Measurements from ENCODE around the gene DENND1A.
"Not testable (repeated sequence)": the region's sequence is repeated elsewhere in the genome, so short reads cannot be mapped to it uniquely, and the experiment has no call there.

Gene DENND1A

DNA sequence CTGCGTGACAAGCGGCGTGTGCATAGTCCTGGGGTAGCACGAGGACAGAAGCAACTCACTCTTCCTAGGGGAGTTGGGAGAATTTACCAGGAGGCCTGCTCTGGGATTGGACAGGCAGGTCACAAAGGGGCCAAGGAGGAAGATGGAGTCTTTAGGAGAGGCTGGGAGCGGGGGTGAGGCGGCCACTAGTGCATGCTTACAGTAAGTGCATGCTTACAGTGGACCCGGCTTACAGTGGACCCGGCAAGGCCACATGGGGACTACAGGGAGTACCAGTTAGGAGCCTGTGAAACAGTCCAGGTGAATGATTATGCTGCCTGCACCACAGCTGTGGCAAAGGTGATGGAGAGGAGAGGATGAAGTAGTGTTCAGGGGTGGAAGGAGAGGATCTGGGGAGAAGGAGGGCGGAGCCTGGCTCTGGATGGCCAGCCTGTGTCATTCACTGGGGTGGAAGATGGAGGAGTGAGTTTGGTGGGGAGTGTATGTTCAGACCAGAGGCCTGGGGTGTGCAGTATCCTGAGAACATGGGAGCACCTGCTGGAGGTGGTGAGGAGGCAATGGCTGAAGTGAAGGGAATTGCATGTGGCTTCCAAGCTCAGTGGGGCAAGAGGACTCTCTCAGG, 495.2 kb downstream of the DENND1A start:
- TF ChIP-seq, protein P1, sequence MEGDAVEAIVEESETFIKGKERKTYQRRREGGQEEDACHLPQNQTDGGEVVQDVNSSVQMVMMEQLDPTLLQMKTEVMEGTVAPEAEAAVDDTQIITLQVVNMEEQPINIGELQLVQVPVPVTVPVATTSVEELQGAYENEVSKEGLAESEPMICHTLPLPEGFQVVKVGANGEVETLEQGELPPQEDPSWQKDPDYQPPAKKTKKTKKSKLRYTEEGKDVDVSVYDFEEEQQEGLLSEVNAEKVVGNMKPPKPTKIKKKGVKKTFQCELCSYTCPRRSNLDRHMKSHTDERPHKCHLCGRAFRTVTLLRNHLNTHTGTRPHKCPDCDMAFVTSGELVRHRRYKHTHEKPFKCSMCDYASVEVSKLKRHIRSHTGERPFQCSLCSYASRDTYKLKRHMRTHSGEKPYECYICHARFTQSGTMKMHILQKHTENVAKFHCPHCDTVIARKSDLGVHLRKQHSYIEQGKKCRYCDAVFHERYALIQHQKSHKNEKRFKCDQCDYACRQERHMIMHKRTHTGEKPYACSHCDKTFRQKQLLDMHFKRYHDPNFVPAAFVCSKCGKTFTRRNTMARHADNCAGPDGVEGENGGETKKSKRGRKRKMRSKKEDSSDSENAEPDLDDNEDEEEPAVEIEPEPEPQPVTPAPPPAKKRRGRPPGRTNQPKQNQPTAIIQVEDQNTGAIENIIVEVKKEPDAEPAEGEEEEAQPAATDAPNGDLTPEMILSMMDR (IDR thresholded peaks at IDR 0.05; ENCODE audit: borderline replicate concordance, control extremely low read depth, extremely low read depth, insufficient read depth, missing control alignments), result no peak
- no peak for DNase-seq (ENCODE audit: low spot score)
- in situ Hi-C loops (cut with MboI; ENCODE audit: low sequenced_read_pairs, unreplicated experiment), result no loop called here

DNA sequence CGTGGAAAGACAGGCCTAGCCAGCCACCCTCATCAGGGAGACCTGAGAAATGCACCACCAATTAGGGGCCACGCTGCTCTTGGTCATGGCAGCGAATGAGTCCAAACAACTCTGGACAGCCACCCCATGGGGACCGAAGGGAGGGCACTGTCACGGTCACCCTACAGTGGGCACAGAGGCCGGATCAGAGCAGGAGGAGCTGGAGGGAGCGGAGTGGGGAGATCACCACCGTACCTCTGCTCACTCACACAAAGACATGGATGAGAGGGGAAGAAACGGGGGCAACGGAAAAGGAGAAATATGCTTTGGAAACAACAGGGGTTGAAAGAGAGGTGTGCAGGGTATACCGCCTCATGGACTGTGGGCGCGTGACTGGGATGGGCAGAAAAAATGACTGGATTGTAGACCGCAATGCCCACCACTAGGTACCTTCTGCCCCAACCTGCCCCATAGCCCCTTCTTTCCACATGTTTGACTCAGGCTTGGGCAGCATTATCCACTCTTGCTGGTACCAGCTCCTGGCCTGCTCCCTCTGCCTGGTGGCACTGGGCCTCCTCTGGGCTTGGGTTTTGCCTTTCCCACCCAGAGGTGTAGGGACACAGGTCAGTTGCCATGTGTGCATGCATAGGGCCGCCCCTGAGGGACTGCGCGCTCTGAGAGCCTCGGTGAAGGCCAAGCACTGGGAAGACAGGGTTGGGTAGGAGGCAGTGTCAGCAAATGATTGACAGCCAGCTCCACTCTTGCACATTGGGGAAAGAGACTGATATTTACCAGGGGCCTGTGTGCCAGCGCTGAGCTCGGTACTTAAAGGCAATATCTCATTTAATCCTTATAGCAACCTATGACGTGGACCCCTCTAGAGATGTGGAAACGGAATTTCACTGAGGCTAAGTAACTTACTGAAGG, 497.3 kb downstream of the DENND1A start:
- in situ Hi-C loops (cut with MboI; ENCODE audit: low sequenced_read_pairs, unreplicated experiment), result no loop called here
- TF ChIP-seq, protein P1 (IDR thresholded peaks at IDR 0.05; ENCODE audit: borderline replicate concordance, control extremely low read depth, extremely low read depth, insufficient read depth, missing control alignments), result no peak
- no peak for DNase-seq (ENCODE audit: low spot score)

DNA sequence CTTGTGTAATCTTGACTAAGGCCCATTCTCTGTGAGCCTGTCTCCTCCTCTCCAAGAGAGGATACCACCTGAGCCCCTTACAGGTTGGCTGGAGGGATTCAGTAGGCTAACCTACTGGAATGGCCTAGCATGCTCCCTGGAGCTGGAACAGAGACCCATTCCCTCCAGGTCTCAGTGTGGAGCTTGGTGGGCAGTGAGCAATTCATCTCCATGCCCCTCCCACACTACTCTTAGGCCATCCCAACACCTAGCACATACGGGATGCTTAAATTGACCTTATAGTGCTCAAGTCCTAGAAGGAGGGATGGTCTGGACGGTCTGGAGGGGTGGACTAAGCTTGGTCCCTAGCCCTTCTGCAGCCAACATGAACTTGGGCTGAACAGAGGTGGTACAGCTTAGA, 498.3 kb downstream of the DENND1A start:
- in situ Hi-C loops (cut with MboI; ENCODE audit: low sequenced_read_pairs, unreplicated experiment), result no loop called here
- no peak for DNase-seq (ENCODE audit: low spot score)
- TF ChIP-seq, protein P1 (IDR thresholded peaks at IDR 0.05; ENCODE audit: borderline replicate concordance, control extremely low read depth, extremely low read depth, insufficient read depth, missing control alignments), result no peak

DNA sequence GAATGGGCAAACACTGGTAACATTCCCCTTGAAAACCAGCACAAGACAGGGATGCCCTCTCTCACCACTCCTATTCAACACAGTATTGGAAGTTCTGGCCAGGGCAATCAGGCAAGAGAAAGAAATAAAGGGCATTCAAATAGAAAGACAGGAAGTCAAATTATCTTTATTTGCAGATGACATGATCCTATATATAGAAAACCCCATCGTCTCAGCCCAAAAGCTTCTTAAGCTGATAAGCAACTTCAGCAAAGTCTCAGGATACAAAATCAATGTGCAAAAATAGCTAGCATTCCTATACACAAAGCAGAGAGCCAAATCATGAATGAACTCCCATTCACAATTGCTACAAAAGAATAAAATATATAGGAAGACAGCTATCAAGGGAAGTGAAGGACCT, 501.5 kb downstream of the DENND1A start:
- in situ Hi-C loops (cut with MboI; ENCODE audit: low sequenced_read_pairs, unreplicated experiment); DNase-seq (ENCODE audit: low spot score): not testable (repeated sequence)

DNA sequence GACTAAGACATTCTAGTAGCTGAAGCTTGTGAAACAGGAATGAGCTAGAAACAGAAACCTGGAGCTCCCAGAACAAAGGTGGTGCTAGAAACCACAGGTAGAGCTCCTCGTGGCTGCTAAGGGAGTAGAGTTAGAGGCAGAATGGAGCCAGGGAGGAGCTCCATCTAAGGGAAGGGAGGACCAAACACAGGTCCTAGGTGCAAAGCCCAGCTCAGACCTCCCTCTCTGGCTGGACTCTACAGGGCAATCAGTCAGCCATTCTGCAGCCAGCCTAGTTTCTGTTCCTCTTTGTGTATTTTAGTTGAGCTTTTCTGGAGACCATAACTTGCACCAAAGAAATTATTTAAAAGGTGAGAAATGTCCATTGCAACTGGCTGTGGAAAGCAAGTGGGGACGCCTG, 503.5 kb downstream of the DENND1A start:
- in situ Hi-C loops (cut with MboI; ENCODE audit: low sequenced_read_pairs, unreplicated experiment), result no loop called here
- TF ChIP-seq, protein P1 (IDR thresholded peaks at IDR 0.05; ENCODE audit: borderline replicate concordance, control extremely low read depth, extremely low read depth, insufficient read depth, missing control alignments), result no peak
- peak; percentile 61 for DNase-seq (ENCODE audit: low spot score)

DNA sequence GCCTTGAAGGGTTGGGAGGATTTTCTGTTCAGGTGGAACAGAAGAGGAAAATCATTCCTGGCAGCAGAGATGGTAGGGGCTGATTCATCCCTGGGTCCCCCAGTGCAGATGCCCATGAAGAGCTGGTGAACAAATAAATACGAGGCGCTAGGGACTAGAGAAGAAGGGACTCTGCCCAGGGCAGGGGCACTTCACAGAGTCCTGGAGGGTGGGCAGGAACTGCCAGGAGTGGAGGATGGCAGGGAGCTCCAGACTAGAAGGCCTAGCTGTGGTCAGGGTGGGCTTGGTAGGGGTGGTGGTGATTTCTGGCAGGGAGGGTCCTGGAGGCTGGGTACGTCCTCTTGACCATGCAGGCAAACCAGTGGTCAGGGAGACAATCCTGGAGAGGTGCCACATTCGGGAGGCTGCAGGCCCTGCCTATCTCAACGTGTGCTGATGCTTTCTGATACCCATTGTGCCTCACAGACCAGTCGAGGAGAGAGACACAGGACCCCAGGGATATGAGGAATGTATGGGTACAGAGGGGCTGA, 504.0 kb downstream of the DENND1A start:
- in situ Hi-C loops (cut with MboI; ENCODE audit: low sequenced_read_pairs, unreplicated experiment), result no loop called here
- TF ChIP-seq, protein P1 (IDR thresholded peaks at IDR 0.05; ENCODE audit: borderline replicate concordance, control extremely low read depth, extremely low read depth, insufficient read depth, missing control alignments), result no peak
- no peak for DNase-seq (ENCODE audit: low spot score)
